Duodenal mucosa (tissue), 2 donors: ENCODE measurements around the gene CYP46A1.
"Not testable (repeated sequence)": the region's sequence is repeated elsewhere in the genome, so short reads cannot be mapped to it uniquely, and the experiment has no call there.

Experiments used
- H3K27ac ChIP-seq: one replicate; pipeline ENCODE4 v1.7.0; 2013; ENCODE audit warnings: low read depth, low read length
- H3K27me3 ChIP-seq, 2 donors: one replicate each; pipeline ENCODE4 v1.7.0; 2013; ENCODE audit warnings: low read length in 2 of 2, control low read depth in 1 of 2; ENCODE audit not compliant: insufficient read depth in 2 of 2, control insufficient read depth in 1 of 2
- H3K36me3 ChIP-seq, 2 donors: one replicate each; pipeline ENCODE4 v1.7.0; 2013; ENCODE audit warnings: low read length in 2 of 2, control low read depth in 1 of 2; ENCODE audit not compliant: insufficient read depth in 2 of 2, control insufficient read depth in 1 of 2
- H3K4me1 ChIP-seq, 2 donors: one replicate each; pipeline ENCODE4 v1.7.0; 2013; ENCODE audit warnings: low read length in 2 of 2, control low read depth in 1 of 2; ENCODE audit not compliant: insufficient read depth in 2 of 2, control insufficient read depth in 1 of 2
- H3K4me3 ChIP-seq, 2 donors: one replicate each; pipeline ENCODE4 v1.7.0; 2013; ENCODE audit warnings: low read length in 2 of 2, low read depth in 1 of 2
- H3K9ac ChIP-seq, 2 donors: one replicate each; pipeline ENCODE4 v1.7.0; 2013; ENCODE audit warnings: low read length in 2 of 2, low read depth in 1 of 2
- H3K9me3 ChIP-seq, 2 donors: one replicate each; pipeline ENCODE4 v1.7.0; 2013; ENCODE audit warnings: low read length in 2 of 2, control low read depth in 1 of 2; ENCODE audit not compliant: control insufficient read depth in 1 of 2

CYP46A1 gene

DNA sequence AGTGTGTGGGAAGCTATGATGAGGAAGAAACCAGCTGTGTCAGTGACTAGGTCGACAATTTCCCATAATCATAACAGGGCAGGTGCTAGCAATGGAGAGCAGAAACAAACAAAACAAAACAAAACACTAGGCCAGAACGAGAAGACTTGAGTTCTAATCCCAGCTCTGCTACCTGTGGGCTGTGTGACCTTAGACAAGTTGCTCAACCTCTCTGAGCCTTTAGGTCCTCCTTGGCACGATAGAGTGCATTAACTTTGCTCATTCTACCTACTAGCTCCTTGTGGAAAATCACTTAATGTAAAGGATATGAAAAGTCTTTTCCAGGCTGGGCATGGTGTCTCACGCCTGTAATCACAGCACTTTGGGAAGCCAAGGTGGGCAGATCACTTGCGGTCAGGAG lies 27.9 kb upstream of the CYP46A1 start:
- no peaks in the 10 kb centered on the region for H3K36me3 ChIP-seq
- H3K4me1 ChIP-seq: no peaks in the 10 kb centered on the region
- no peak overlapping the region for H3K9ac ChIP-seq
- no peak overlapping the region for H3K4me3 ChIP-seq
- H3K27me3 ChIP-seq: peaks cover 33 to 35% of the 10 kb centered on the region in 2 donors
- H3K9me3 ChIP-seq: no peaks in the 10 kb centered on the region
- no peak overlapping the region for H3K27ac ChIP-seq

DNA sequence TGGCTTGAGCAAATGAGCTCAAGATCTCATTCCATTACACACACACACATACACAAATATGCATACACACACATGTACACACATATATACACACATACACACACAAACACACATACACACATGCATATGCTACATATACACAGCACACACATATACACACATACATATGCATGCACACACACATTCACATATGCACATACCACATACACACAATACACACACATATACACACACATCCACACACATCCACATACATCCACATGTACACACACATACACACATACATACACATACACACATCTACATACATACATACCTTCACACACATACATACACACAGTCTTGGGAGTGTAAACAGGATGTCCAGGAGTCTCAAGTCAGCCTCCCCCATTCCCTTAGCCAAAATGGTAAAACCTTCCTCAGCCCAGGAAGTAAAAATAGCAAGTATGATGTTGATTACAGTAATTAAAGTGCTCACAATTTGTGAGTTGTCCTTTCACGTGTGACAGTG lies 26.4 kb upstream of the CYP46A1 start:
- H3K4me1 ChIP-seq: no peaks in the 10 kb centered on the region
- no peak overlapping the region for H3K27ac ChIP-seq
- H3K9ac ChIP-seq: no peak overlapping the region
- no peaks in the 10 kb centered on the region for H3K9me3 ChIP-seq
- H3K36me3 ChIP-seq: no peaks in the 10 kb centered on the region
- no peak overlapping the region for H3K4me3 ChIP-seq
- H3K27me3 ChIP-seq: peaks cover 33 to 35% of the 10 kb centered on the region in 2 donors

DNA sequence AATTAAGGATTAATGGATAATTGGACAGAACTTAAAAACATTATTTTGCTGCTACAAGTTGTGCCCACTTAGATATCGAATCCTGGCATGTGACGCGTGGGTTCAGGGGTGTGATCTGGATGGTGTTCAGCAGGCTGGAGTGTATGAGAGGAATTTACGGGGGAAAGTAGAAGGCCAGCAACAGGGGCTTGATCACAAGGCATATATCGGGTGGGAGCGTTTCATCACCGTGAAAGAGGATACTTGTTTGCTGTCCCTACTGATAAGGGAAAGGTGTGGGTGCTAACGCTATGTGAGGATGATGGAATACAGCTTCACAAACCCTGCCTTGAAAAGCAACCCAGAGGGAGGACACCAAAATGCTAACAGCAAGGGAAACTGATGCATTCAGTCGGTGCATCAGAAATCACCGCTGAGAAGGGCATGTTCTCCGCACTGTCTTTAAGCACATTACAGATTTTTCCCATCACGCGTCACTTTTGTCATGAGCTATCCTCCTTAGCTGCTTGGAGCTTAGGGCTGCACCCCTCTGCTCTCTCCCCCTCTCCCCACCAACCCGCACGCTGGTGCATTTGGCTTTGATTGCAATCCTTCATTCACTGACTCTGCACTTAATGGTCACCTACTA lies 25.8 kb upstream of the CYP46A1 start:
- H3K36me3 ChIP-seq: no peaks in the 10 kb centered on the region
- H3K9ac ChIP-seq: no peak overlapping the region
- peaks cover 33 to 35% of the 10 kb centered on the region in 2 donors for H3K27me3 ChIP-seq
- no peak overlapping the region for H3K27ac ChIP-seq
- H3K9me3 ChIP-seq: no peaks in the 10 kb centered on the region
- no peaks in the 10 kb centered on the region for H3K4me1 ChIP-seq
- H3K4me3 ChIP-seq: no peak overlapping the region

DNA sequence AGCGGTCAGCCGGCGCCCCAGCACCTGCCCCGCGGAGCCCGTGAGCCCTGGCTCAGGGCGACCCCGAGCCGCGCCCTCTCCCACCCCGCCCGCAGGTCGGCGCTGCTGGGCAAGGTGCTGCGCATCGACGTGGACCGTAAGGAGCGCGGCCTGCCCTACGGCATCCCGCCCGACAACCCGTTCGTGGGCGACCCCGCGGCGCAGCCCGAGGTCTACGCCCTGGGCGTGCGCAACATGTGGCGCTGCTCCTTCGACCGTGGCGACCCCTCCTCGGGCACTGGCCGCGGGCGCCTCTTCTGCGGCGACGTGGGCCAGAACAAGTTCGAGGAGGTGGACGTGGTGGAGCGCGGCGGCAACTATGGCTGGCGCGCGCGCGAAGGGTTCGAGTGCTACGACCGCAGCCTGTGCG lies 24.8 kb upstream of the CYP46A1 start:
- no peaks in the 10 kb centered on the region for H3K9me3 ChIP-seq
- H3K4me1 ChIP-seq: no peaks in the 10 kb centered on the region
- no peaks in the 10 kb centered on the region for H3K36me3 ChIP-seq
- no peak overlapping the region for H3K4me3 ChIP-seq
- no peak overlapping the region for H3K27ac ChIP-seq
- no peak overlapping the region for H3K9ac ChIP-seq
- H3K27me3 ChIP-seq: peaks cover 33 to 35% of the 10 kb centered on the region in 2 donors

DNA sequence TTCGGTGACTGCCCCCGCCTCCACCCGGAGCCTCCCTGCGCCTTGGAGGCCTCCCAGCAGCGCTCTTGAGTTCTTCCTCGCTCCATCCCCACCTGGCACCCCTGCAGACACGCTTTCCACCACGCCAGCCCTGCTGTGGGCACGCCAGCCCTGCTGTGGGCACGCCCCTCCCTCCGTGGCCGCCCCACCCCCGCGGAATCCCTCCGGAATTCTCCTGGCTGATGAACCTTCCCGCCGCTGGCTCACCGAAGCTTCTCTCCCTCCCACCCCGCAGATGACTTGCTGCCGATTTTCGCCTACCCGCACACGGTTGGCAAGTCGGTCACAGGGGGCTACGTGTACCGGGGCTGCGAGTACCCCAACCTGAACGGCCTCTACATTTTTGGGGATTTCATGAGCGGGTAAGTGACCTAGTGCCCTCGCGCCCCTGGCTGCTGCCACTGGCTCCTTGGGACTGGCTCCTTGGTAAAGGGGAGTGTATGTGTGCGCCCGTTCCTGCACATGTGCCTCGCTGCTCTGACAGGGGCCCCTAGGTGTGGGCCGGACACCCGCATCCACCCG lies 24.0 kb upstream of the CYP46A1 start:
- Histone ChIP-seq H3K4me1 (no peaks in the 10 kb centered on the region), H3K27me3 (peaks cover 33 to 35% of the 10 kb centered on the region in 2 donors), H3K9me3 (no peaks in the 10 kb centered on the region), H3K36me3 (no peaks in the 10 kb centered on the region), H3K4me3 (no peak overlapping the region), H3K27ac (no peak overlapping the region), H3K9ac (no peak overlapping the region)

DNA sequence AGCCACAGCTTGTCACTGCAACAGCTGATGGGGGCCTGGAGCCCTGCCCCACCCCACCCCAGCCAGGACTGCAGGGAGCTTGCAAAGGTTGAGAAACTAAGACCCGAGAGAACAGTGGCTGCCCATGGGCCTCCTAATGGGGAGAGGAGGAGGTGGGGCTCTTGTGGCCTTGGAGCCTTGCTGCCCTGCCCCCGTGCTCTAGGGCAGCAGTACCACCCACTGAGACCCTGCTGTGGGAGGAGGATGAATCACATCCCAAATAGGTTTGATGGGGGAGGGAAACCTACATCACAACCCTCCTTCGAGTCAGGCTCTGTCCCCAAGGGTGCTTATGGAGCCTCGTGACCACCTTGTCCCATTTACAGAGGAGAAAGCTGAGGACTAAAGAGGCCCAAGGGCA lies 23.3 kb upstream of the CYP46A1 start:
- no peak overlapping the region for H3K9ac ChIP-seq
- no peaks in the 10 kb centered on the region for H3K9me3 ChIP-seq
- H3K4me3 ChIP-seq: no peak overlapping the region
- H3K36me3 ChIP-seq: no peaks in the 10 kb centered on the region
- no peaks in the 10 kb centered on the region for H3K4me1 ChIP-seq
- no peak overlapping the region for H3K27ac ChIP-seq
- peaks cover 33 to 35% of the 10 kb centered on the region in 2 donors for H3K27me3 ChIP-seq

DNA sequence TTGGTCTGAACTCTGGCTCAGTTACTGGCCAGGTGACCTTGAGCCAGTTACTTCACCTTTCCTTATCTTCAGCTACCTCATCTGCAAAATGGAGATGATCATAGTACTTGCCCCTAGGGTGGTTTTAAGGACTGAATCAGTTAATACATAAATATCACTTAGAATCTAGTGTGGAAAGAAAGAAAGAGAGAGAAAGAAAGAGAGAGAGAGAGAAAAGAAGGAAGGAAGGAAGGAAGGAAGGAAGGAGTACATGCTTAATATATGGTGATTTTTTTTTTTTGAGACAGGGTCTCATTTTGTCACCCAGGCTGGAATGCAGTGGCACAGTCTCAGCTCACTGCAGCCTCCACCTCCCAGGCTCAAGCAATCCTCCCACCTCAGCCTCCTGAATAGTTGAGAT lies 22.9 kb upstream of the CYP46A1 start:
- H3K9ac ChIP-seq, H3K4me1 ChIP-seq, H3K4me3 ChIP-seq, H3K27ac ChIP-seq, H3K9me3 ChIP-seq, H3K36me3 ChIP-seq: not testable (repeated sequence)
- H3K27me3 ChIP-seq: peaks cover 33% of the 10 kb centered on the region in 2 donors

DNA sequence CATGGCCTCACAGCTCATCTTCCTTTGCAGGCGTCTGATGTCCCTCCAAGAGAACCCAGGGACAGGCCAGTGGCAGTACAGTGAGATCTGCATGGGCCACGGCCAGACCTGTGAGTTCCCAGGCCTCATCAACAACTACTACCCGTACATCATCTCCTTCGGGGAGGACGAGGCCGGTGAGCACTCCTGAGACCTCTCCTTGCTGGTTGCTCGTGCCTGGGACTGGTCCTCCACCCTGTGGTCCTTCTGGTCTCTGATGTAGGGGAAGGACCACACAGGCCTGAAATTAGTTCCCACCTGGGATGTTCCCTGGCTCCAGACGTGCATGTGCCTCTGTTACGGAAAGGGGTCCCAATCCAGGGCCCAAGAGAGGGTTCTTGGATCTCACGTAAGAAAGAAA lies 21.3 kb upstream of the CYP46A1 start:
- no peaks in the 10 kb centered on the region for H3K36me3 ChIP-seq
- H3K9ac ChIP-seq: no peak overlapping the region
- H3K9me3 ChIP-seq: no peaks in the 10 kb centered on the region
- H3K27ac ChIP-seq: no peak overlapping the region
- peaks cover 24% of the 10 kb centered on the region in 2 donors for H3K27me3 ChIP-seq
- no peaks in the 10 kb centered on the region for H3K4me1 ChIP-seq
- no peak overlapping the region for H3K4me3 ChIP-seq

DNA sequence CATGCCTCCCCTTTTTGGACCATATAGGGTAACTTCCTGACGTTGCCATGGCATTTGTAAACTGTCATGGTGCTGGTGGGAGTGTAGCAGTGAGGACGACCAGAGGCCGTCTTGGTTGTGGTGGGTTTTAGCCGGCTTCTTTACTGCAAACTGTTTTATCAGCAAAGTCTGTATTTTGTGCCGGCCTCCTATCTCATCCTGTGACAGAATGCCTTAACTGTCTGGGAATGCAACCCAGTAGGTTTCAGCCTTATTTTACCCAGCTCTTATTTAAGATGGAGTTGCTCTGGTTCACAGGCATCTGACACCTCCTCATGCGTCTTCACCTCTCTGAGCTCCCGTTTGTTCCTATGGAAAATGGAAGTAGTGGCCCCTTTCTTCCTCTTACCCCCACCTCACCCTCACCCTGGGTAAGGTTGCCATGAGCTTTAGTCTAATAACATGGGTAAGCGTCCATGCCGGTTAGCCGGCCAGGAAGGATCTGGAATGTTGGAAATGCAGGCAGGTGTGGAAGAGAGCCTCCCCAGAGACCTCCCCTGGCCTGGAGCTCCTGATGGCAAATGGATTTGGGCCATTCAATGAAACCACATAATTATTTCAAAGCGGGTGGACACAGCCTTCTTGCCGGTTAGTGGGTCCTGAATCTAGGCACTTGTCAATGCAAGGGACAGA lies 20.6 kb upstream of the CYP46A1 start:
- H3K4me3 ChIP-seq: no peak overlapping the region
- H3K27ac ChIP-seq: no peak overlapping the region
- H3K4me1 ChIP-seq: no peaks in the 10 kb centered on the region
- no peaks in the 10 kb centered on the region for H3K9me3 ChIP-seq
- H3K27me3 ChIP-seq: peaks cover 17% of the 10 kb centered on the region in 2 donors
- H3K9ac ChIP-seq: no peak overlapping the region
- no peaks in the 10 kb centered on the region for H3K36me3 ChIP-seq

DNA sequence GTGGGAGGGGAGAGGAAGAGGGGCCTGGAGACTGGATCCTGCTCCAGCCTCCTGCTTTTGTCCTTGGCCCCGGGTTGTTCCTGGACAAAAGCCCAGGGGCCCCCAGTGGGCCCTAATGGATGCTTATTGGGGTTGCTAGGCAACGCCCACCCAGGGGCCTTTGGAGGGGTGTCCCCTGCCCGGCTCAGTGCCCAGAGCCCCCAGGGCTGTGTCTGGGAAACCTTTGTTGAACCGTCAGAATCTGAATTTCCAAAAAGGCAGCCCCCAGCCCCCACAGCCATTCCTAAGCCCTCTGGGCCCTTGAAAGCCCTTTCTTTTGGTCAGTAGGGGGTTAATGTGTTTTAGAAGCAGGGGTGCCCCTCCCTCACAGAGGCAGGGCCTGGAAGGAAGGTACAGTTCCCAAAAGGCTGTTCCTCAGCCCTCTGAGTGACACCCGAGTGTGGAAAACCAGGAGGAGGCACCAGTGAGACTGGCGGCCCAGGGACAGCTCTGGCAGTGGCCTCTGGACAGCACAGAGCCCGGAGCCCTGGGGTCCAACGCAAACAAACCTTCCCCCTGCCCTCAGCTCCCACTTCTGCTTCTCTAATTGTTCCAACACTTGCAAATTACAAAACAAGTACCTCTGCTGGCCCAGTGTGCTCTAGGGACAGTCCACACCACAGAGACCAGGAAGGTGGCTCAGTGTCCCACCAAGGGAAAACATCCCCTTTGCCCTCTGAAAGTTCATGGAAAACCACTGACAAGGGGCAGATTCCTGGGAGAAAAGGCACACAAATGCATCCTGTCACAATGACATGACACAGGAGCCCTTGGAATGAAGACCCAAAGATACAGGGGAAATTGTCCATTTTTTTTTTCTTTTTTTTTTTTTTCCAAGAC lies 19.8 kb upstream of the CYP46A1 start:
- Histone ChIP-seq H3K9me3 (no peaks in the 10 kb centered on the region), H3K4me1 (no peaks in the 10 kb centered on the region), H3K4me3 (no peak overlapping the region), H3K27me3 (peaks cover 9 to 10% of the 10 kb centered on the region in 2 donors), H3K36me3 (no peaks in the 10 kb centered on the region), H3K9ac (no peak overlapping the region), H3K27ac (no peak overlapping the region)
